Loucy (cell line): ENCODE measurements around the gene DENND5A.
"Not testable (repeated sequence)": the region's sequence is repeated elsewhere in the genome, so short reads cannot be mapped to it uniquely, and the experiment has no call there.

Source experiments
- H2AFZ ChIP-seq: fragments of 200-600 bp; sonication (generic); 2 replicates; pipeline ENCODE4 v1.6.0; 2016; ENCODE audit warnings: antibody characterized with exemption, mild to moderate bottlenecking, low read length, moderate library complexity
- H3F3A ChIP-seq: fragments of 200-600 bp; 2 replicates; pipeline ENCODE4 v1.6.0; 2016; ENCODE audit warnings: antibody characterized with exemption, low read depth, mild to moderate bottlenecking
- H3K27me3 ChIP-seq: fragments of 200-600 bp; sonication (generic); 2 replicates; pipeline ENCODE4 v1.6.1; 2014; ENCODE audit warnings: low read length, mild to moderate bottlenecking; ENCODE audit not compliant: insufficient read depth, poor library complexity, severe bottlenecking
- H3K36me3 ChIP-seq: fragments of 200-600 bp; sonication (generic); 2 replicates; pipeline ENCODE4 v1.6.1; 2016; ENCODE audit warnings: low read length; ENCODE audit not compliant: insufficient read depth
- H3K4me1 ChIP-seq: fragments of 200-600 bp; sonication (generic); 2 replicates; pipeline ENCODE4 v1.5.1; 2014; ENCODE audit warnings: low read length, mild to moderate bottlenecking; ENCODE audit not compliant: insufficient read depth, poor library complexity, severe bottlenecking
- H3K4me2 ChIP-seq: fragments of 200-600 bp; sonication (generic); 2 replicates; pipeline ENCODE4 v1.6.0; 2014; ENCODE audit warnings: antibody characterized with exemption, low read length, low read depth, mild to moderate bottlenecking; ENCODE audit not compliant: poor library complexity, severe bottlenecking
- H3K4me3 ChIP-seq: fragments of 200-600 bp; sonication (generic); 2 replicates; pipeline ENCODE4 v1.5.1; 2014; ENCODE audit warnings: low read length, mild to moderate bottlenecking, mixed read lengths; ENCODE audit not compliant: poor library complexity, severe bottlenecking
- H3K79me2 ChIP-seq: fragments of 200-600 bp; sonication (generic); 2 replicates; pipeline ENCODE4 v1.6.1; 2014; ENCODE audit warnings: low read length; ENCODE audit not compliant: insufficient read depth
- H3K9ac ChIP-seq: fragments of 200-600 bp; sonication (generic); 2 replicates; pipeline ENCODE4 v1.6.0; 2014; ENCODE audit warnings: mild to moderate bottlenecking, low read depth, low read length, moderate library complexity; ENCODE audit not compliant: poor library complexity, severe bottlenecking
- H3K9me2 ChIP-seq: fragments of 200-600 bp; sonication (generic); replicated peaks from 2 replicates; pipeline ENCODE4 v1.6.1; 2016; ENCODE audit warnings: low read depth, low read length, mixed read lengths
- H3K9me3 ChIP-seq: fragments of 200-600 bp; sonication (generic); 2 replicates; pipeline ENCODE4 v1.6.1; 2014; ENCODE audit warnings: mild to moderate bottlenecking, antibody characterized with exemption, low read length, low read depth; ENCODE audit not compliant: insufficient read depth
- H4K20me1 ChIP-seq: fragments of 200-600 bp; sonication (generic); 2 replicates; pipeline ENCODE4 v1.6.0; 2014; ENCODE audit warnings: antibody characterized with exemption, low read length, mild to moderate bottlenecking; ENCODE audit not compliant: insufficient read depth, poor library complexity, severe bottlenecking
- EZH2phosphoT487 ChIP-seq: fragments of 200-600 bp; IDR thresholded peaks from 2 replicates; pipeline ENCODE4 v1.6.1; 2018; ENCODE audit warnings: antibody characterized with exemption, mild to moderate bottlenecking, moderate library complexity, borderline replicate concordance
- TF ChIP-seq, protein P1 (sequence below): fragments of 200-600 bp; sonication (generic); conservative IDR thresholded peaks from 2 replicates; pipeline ENCODE4 v1.5.1; 2014; ENCODE audit warnings: mild to moderate bottlenecking, antibody characterized with exemption, low read length

DENND5A gene

GRCh38 chr11:9172389-9172788, 92.8 kb downstream of the DENND5A start:
- Histone ChIP-seq H4K20me1 (no peaks in the 10 kb centered on the region), H3K36me3 (peaks cover 27% of the 10 kb centered on the region), H2AFZ (no peak overlapping the region), H3K9me3 (no peaks in the 10 kb centered on the region), H3F3A (no peaks in the 10 kb centered on the region), H3K9ac (no peak overlapping the region), H3K9me2 (no peaks in the 10 kb centered on the region), H3K4me3 (no peak overlapping the region), H3K79me2 (no peaks in the 10 kb centered on the region), H3K27me3 (no peaks in the 10 kb centered on the region), H3K4me2 (no peak overlapping the region), H3K4me1 (peaks cover 4% of the 10 kb centered on the region)
- TF ChIP-seq EZH2phosphoT487 = no peak
- TF ChIP-seq, protein P1, sequence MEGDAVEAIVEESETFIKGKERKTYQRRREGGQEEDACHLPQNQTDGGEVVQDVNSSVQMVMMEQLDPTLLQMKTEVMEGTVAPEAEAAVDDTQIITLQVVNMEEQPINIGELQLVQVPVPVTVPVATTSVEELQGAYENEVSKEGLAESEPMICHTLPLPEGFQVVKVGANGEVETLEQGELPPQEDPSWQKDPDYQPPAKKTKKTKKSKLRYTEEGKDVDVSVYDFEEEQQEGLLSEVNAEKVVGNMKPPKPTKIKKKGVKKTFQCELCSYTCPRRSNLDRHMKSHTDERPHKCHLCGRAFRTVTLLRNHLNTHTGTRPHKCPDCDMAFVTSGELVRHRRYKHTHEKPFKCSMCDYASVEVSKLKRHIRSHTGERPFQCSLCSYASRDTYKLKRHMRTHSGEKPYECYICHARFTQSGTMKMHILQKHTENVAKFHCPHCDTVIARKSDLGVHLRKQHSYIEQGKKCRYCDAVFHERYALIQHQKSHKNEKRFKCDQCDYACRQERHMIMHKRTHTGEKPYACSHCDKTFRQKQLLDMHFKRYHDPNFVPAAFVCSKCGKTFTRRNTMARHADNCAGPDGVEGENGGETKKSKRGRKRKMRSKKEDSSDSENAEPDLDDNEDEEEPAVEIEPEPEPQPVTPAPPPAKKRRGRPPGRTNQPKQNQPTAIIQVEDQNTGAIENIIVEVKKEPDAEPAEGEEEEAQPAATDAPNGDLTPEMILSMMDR = no peak

DNA sequence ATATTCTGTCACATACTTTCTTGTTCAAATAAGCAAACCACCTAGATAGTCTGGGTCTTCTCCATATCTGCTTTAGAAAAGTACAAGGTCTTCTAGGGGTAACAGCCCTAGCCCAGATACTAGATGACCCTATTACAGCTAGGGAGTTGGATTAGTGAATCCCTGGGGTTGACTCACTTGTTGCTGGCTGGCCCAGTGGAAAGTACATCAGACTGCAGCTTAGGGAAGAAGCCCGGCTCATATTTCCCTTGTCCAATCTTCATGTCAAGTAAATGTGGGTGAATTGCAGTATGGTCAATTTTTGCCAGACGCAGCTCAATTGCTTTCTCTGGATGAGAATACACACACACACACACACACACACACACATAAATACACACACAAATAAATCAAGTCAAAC, 94.7 kb downstream of the DENND5A start:
- H3K9ac ChIP-seq = no peak overlapping the region
- H3K4me3 ChIP-seq = no peak overlapping the region
- H4K20me1 ChIP-seq = no peaks in the 10 kb centered on the region
- no peak overlapping the region for H2AFZ ChIP-seq
- no peak overlapping the region for H3K4me2 ChIP-seq
- peaks cover 4% of the 10 kb centered on the region for H3K4me1 ChIP-seq
- TF ChIP-seq, protein P1 = no peak
- TF ChIP-seq EZH2phosphoT487 = no peak
- no peaks in the 10 kb centered on the region for H3K27me3 ChIP-seq
- no peaks in the 10 kb centered on the region for H3K9me2 ChIP-seq
- no peaks in the 10 kb centered on the region for H3F3A ChIP-seq
- no peaks in the 10 kb centered on the region for H3K9me3 ChIP-seq
- peaks cover 24% of the 10 kb centered on the region for H3K36me3 ChIP-seq
- no peaks in the 10 kb centered on the region for H3K79me2 ChIP-seq

- H3K4me1 ChIP-seq = peaks cover 4% of the 10 kb centered on the region
- no peaks in the 10 kb centered on the region for H3K79me2 ChIP-seq
- no peaks in the 10 kb centered on the region for H3F3A ChIP-seq
- TF ChIP-seq, protein P1 = no peak
- TF ChIP-seq EZH2phosphoT487 = no peak
- no peaks in the 10 kb centered on the region for H4K20me1 ChIP-seq
- H3K9me3 ChIP-seq = no peaks in the 10 kb centered on the region
- H3K9ac ChIP-seq = no peak overlapping the region
- H3K27me3 ChIP-seq = no peaks in the 10 kb centered on the region
- no peak overlapping the region for H3K4me2 ChIP-seq
- H3K4me3 ChIP-seq = no peak overlapping the region
- no peak overlapping the region for H2AFZ ChIP-seq
- H3K36me3 ChIP-seq = peaks cover 27% of the 10 kb centered on the region
- H3K9me2 ChIP-seq = no peaks in the 10 kb centered on the region
Observed at GRCh38 chr11:9169595-9170295, 95.4 kb downstream of the DENND5A start.

DNA sequence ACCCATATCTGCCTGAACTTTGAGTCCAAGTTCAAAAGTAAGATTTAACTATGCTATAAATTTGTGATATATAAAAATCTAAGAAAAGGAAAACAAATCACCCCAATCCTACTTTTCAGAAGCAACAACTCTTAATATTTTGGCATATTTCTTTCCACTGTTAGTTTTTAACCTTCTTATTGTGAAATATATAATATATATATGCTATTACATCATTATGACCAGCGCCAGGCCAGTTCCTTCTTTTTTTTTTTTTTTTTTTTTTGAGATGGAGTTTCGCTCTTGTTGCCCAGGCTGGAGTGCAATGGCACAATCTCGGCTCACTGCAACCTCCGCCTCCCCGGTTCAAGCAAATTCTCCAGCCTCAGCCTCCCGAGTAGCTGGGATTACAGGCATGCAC, 103.2 kb downstream of the DENND5A start:
- peaks cover 32% of the 10 kb centered on the region; the same call in 1 of the 2 replicates for H3K36me3 ChIP-seq
- not testable (repeated sequence) for H3K27me3 ChIP-seq, H3K9me3 ChIP-seq, H4K20me1 ChIP-seq, H3K9me2 ChIP-seq, H3F3A ChIP-seq, H3K9ac ChIP-seq, H3K79me2 ChIP-seq, H2AFZ ChIP-seq, H3K4me2 ChIP-seq, H3K4me3 ChIP-seq, H3K4me1 ChIP-seq
